Heart left ventricle (tissue), 16 donors: Measurements from ENCODE around the gene DNAAF6. TPM values are rescaled to one million over a fixed set of nuclear protein-coding genes. Genes with fewer than 3 reads are reported as not detected.
"Not testable (repeated sequence)": the region's sequence is repeated elsewhere in the genome, so short reads cannot be mapped to it uniquely, and the experiment has no call there.

Source experiments
- ATAC-seq, 4 donors: fragments of 200-7000 bp; cut with Tn5 transposase; one replicate each; pipeline ENCODE4 v1.9.1; 2020 to 2022; ENCODE audit warnings: moderate library complexity in 4 of 4, mild to moderate bottlenecking in 3 of 4, moderate number of reproducible peaks in 1 of 4
- DNase-seq, 5 donors: peaks; one replicate each; pipeline ENCODE4 v3.0.0-alpha.2; 2020
- H3K27ac ChIP-seq, 12 donors: fragments of 200-600 bp; sonication (generic) in 4 of 12; one replicate each; pipeline versions ENCODE4 v1.5.0 to v1.8.0; 2016 to 2022; ENCODE audit warnings: mild to moderate bottlenecking in 2 of 12
- H3K27me3 ChIP-seq, 9 donors: fragments of 200-600 bp; sonication (generic) in 2 of 9; one replicate each; pipeline versions ENCODE4 v1.5.1 to v1.8.0; 2016 to 2022; ENCODE audit warnings: mild to moderate bottlenecking in 3 of 9
- H3K36me3 ChIP-seq, 9 donors: fragments of 200-600 bp; sonication (generic) in 2 of 9; one replicate each; pipeline versions ENCODE4 v1.5.0 to v1.8.0; 2018 to 2022; ENCODE audit warnings: mild to moderate bottlenecking in 2 of 9
- H3K4me1 ChIP-seq, 12 donors: fragments of 200-600 bp; sonication (generic) in 4 of 12; one replicate each; pipeline versions ENCODE4 v1.5.0 to v1.8.0; 2016 to 2022; ENCODE audit warnings: mild to moderate bottlenecking in 3 of 12
- H3K4me3 ChIP-seq, 12 donors: fragments of 200-600 bp; sonication (generic) in 4 of 12; one replicate each; pipeline versions ENCODE4 v1.5.0 to v1.8.0; 2017 to 2022; ENCODE audit warnings: mild to moderate bottlenecking in 9 of 12, moderate library complexity in 4 of 12
- H3K9me3 ChIP-seq, 12 donors: fragments of 200-600 bp; sonication (generic) in 4 of 12; one replicate each; pipeline versions ENCODE4 v1.5.0 to v1.8.0; 2016 to 2022; ENCODE audit warnings: mild to moderate bottlenecking in 1 of 12
- POLR2A ChIP-seq, 2 donors: fragments of 450-650 bp; IDR thresholded peaks; one replicate each; pipeline ENCODE4 v1.6.1; 2017; ENCODE audit warnings: antibody characterized with exemption in 2 of 2, mild to moderate bottlenecking in 2 of 2, moderate library complexity in 2 of 2
- WGBS, 4 donors: extraction: QIAGEN DNeasy Blood & Tissue Kit in 2 of 4; methylation state at CpG; one replicate each; pipeline versions ENCODE4 v1.1.5 to v1.1.7; 2013 to 2018; 5-methylcytosine and 5-hydroxymethylcytosine counted together
- intact Hi-C, 10 donors: fragments of 100-400 bp; cut with DNase I; formaldehyde crosslinking; loops; one replicate each; pipeline versions ENCODE4 v1.11.1 to v1.14.2; 2022
- long read RNA-seq, 3 donors: library from polyadenylated mRNA; unstranded; transcript quantifications; one replicate each; pipeline ENCODE4 v2.0.0, GENCODE V29; 2020 to 2021
- polyA plus RNA-seq, 2 donors: library from polyadenylated mRNA; stranded (reverse); fragments of 200-250 nt; gene quantifications; one replicate each; pipeline ENCODE4 v1.2.3, GENCODE V29; 2013
- total RNA-seq, 9 donors: library from RNA; depleted of rRNA in 2 of 9; stranded (reverse); fragments of >200 nt in 2 of 9; fragmentation: NEBNext Ultra II Directional in 3 of 9; extraction: Animal tissue kit (Norgen Biotek cat#: 25700) in 3 of 9; gene quantifications; one replicate each; pipeline versions ENCODE4 v1.1.0 to v1.2.4, GENCODE V29; 2016 to 2023
- TF ChIP-seq, protein P1 (sequence below), 12 donors: fragments of 200-600 bp; sonication (generic) in 4 of 12; IDR thresholded peaks; one replicate each; pipeline versions ENCODE4 v1.5.0 to v1.8.0; 2018 to 2022; ENCODE audit warnings: antibody characterized with exemption in 12 of 12, mild to moderate bottlenecking in 5 of 12
- donor health status: ischemic (EF 13 %, LVEDD 7.1; RV severe dilation, severe dysfunction).
- donor health status: healthy with polysubstance abuse.
- donor health status: DM: no; HTN: yes; CAD: no.
- donor health status: DM: no; HTN: no; CAD: no.
- donor health status: ischemic (EF 25% LVEDD 6.9; RV normal size, moderate dysfunction).
- donor health status: ischemic (EF 25% LVEDD 5.7; RV mildly dilated, moderate dysfunction).
- donor health status: healthy.
- donor health status: DM: yes; HTN: yes; CAD: no.
- donor health status: ischemic (EF 35%, LVEDD 5.7; RV mildly dilated, moderate dysfunction).
- donor health status: nonischemic (EF 11% LVEDD 7.7; RV severe dilation, severe dysfunction).
- donor health status: DM: yes; HTN: yes; CAD: no.
- donor health status: PGD.
- donor health status: ischemic (EF 29% LVEDD 5.4; RV normal size, mild dysfunction).
- donor health status: nonischemic (EF 23%, LVEDD 6.1; RV moderate dilation, normal function).

Gene DNAAF6
- not detected for total RNA-seq
- polyA plus RNA-seq = not detected
- long read RNA-seq, donor 1 = 0 reads
- long read RNA-seq, donor 2 = 0 reads
- long read RNA-seq, donor 3 = 0 reads

DNA sequence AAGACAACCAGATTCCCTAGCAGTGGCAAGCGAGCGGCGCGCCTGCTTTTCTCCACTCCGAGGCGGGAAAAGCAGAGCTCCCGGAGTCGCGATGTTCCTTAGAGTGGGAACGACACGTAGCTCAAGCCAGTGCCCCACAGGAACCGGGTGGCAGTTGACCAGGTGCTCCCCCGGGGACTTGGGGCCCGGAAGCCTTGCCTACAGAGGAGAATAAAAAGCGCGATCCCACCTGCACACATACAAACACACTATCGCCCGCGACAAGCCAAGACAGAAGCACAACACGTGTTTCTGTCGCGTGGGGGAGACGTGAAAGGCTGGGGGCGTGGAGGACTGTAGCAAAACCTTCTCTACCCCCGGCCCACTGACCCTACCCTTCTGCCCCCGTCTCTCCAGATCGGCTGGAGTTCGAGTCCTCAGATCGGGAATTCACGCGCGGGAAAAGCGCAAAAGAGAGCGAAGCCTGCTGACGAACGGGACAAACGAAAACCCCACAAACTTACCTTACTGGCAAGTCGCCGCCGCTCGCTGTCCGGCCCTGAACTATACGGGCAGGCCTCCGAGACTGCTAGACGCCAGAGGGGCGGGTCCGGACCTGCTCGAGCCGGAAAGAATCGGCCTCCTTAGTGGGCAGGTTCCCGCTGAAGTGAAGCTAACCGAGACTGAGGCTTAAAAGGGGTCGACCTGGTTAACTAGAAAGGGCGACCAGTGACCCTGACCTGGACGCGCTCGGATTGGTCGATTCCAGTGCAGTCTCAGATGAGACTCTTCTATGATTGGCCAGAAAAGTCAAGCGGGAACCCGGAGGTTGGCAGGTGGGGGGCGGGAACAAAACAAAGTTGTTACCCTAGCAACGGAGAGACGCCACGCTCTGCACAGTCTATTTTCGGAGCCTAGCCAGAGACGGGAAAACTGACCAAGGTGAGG is at the start of gene DNAAF6, which contains the start of gene NUP62CL:
DNAAF6 (plus strand) TSS at position 842 of the 927 bp plus-strand sequence. CDS start 6,265 bp downstream, outside the sequence.
NUP62CL (minus strand) TSS at position 664 of the 927 bp plus-strand sequence. CDS start 31,287 bp downstream, outside the sequence.
- no peaks in the 10 kb centered on the region for H3K4me1 ChIP-seq
- peak; percentile 77 to 96 (median 86) for ATAC-seq
- DNase-seq = peak; percentile 32 to 55 (median 53)
- no peak within 1 kb of the TSS for H3K27ac ChIP-seq
- peak within 1 kb of the TSS in 11 of 12 donors; percentile 30 to 63 (median 49) for H3K4me3 ChIP-seq
- TF ChIP-seq, protein P1, sequence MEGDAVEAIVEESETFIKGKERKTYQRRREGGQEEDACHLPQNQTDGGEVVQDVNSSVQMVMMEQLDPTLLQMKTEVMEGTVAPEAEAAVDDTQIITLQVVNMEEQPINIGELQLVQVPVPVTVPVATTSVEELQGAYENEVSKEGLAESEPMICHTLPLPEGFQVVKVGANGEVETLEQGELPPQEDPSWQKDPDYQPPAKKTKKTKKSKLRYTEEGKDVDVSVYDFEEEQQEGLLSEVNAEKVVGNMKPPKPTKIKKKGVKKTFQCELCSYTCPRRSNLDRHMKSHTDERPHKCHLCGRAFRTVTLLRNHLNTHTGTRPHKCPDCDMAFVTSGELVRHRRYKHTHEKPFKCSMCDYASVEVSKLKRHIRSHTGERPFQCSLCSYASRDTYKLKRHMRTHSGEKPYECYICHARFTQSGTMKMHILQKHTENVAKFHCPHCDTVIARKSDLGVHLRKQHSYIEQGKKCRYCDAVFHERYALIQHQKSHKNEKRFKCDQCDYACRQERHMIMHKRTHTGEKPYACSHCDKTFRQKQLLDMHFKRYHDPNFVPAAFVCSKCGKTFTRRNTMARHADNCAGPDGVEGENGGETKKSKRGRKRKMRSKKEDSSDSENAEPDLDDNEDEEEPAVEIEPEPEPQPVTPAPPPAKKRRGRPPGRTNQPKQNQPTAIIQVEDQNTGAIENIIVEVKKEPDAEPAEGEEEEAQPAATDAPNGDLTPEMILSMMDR (IDR thresholded peaks at IDR 0.05) = no peak
- no peak for TF ChIP-seq POLR2A (IDR thresholded peaks at IDR 0.05)
- peaks cover 0 to 37% (median 0%) of the 10 kb centered on the region in 9 donors for H3K27me3 ChIP-seq
- 0 to 45% (median 16%) methylated on average over 62 to 66 of the region's 66 CpGs for WGBS, 4 donors
- H3K36me3 ChIP-seq = no peaks in the 10 kb centered on the region
- intact Hi-C loops = no loop called here
- peaks cover 0 to 8% (median 0%) of the 10 kb centered on the region in 12 donors for H3K9me3 ChIP-seq

DNA sequence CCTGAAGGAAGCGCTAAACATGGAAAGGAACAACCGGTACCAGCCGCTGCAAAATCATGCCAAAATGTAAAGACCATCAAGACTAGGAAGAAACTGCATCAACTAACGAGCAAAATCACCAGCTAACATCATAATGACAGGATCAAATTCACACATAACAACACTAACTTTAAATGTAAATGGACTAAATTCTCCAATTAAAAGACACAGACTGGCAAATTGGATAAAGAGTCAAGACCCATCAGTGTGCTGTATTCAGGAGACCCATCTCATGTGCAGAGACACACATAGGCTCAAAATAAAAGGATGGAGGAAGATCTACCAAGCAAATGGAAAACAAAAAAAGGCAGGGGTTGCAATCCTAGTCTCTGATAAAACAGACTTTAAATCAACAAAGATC is 48.8 kb upstream of the DNAAF6 start:
- H3K9me3 ChIP-seq, H3K27me3 ChIP-seq, H3K4me3 ChIP-seq, ATAC-seq, DNase-seq, H3K36me3 ChIP-seq, H3K4me1 ChIP-seq, intact Hi-C loops, H3K27ac ChIP-seq: not testable (repeated sequence)
- WGBS, 4 donors = 76 to 100% (median 77%) methylated on average over 1 to 4 of the region's 4 CpGs

DNA sequence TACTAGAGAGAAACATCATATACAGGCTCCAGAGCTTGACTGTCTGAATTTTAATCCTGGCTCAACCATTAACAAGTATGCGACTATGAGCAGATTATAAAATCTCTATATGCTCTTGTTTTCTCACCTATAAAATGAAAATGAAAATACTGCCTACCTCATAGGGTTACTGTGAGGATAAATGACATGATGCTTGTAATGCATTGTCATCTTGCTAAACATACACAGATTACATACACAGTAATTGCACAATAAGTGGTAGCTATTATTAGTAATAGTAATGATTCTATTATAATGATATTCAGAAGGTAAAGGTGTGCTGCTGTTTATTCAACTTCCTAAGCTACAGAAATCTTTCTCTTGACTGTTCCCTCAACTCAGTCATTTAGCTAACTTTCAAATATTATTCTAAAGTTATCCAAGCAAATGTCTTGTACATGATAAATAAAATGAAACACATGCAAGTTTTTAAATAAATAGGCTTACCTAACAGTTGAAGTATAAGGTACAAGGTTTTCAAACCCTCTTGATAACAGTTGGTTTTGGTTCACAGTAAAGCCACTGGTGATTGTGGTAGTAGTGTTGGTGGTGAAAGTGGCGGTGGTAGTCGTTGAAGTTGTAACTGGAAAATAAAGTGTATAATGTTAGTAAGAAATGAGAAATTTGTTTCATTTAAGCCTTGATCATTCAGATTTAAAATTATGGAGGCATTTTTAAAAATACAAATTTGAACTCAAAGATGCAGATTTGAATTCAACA is 39.1 kb upstream of the DNAAF6 start:
- H3K9me3 ChIP-seq = no peaks in the 10 kb centered on the region
- ATAC-seq = no peak
- peaks cover 0 to 10% (median 0%) of the 10 kb centered on the region in 9 donors for H3K27me3 ChIP-seq
- no peak overlapping the region for H3K27ac ChIP-seq
- DNase-seq = no peak
- H3K4me1 ChIP-seq = no peaks in the 10 kb centered on the region
- 80 to 96% (median 88%) methylated on average over 3 of the region's 3 CpGs for WGBS, 4 donors
- intact Hi-C loops = no loop called here
- H3K4me3 ChIP-seq = no peak overlapping the region
- H3K36me3 ChIP-seq = no peaks in the 10 kb centered on the region
- no peak for TF ChIP-seq POLR2A (IDR thresholded peaks at IDR 0.05)
- TF ChIP-seq, protein P1 (IDR thresholded peaks at IDR 0.05) = no peak

DNA sequence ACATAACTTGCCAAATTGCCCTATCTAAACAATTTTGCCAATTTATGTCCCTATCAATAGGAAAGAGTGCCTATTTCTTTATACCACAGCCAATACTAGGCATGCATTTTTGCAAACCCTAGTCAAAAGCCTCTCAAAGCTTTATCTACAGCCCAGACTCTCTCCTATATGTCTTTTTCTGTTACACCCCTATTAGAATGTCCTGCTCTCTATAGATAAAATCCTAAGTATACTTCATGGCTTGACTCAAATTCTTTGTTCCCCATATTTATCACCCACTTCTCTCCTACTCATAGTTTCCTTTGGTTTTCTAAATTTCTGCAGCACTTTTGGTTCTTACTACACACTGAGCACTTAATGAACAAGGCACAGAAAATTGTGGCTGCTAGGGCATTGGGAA is 38.2 kb upstream of the DNAAF6 start:
- Histone ChIP-seq H3K36me3 (no peaks in the 10 kb centered on the region), H3K4me3 (no peak overlapping the region), H3K27me3 (peaks cover 0 to 4% (median 0%) of the 10 kb centered on the region in 9 donors), H3K4me1 (no peaks in the 10 kb centered on the region), H3K27ac (no peak overlapping the region), H3K9me3 (no peaks in the 10 kb centered on the region)
- ATAC-seq = no peak
- TF ChIP-seq, protein P1 (IDR thresholded peaks at IDR 0.05) = no peak
- no peak for TF ChIP-seq POLR2A (IDR thresholded peaks at IDR 0.05)
- no peak for DNase-seq
- intact Hi-C loops = loop anchor here in 1 of 10 donors (2.0 kb wide), 1 partner anchor 63 kb away; no protein-coding TSS in a partner anchor
